T-helper 17 cell (primary cell): ENCODE measurements around the gene BCDIN3D. TPM values are rescaled to one million over a fixed set of nuclear protein-coding genes. Genes with fewer than 3 reads are reported as not detected.

Source experiments
- ATAC-seq: fragments of 150-1000 bp; cut with Tn5 transposase; 2 replicates; pipeline ENCODE4 v1.10.0; 2021; ENCODE audit warnings: mild to moderate bottlenecking, moderate library complexity
- DNase-seq, 3 donors: peaks; one replicate each; pipeline versions ENCODE4 v3.0.0 to v3.0.0-alpha.2; 2020 to 2021
- H3K9me3 ChIP-seq: one replicate; pipeline ENCODE4 v1.7.0; 2013; ENCODE audit warnings: low read length, mild to moderate bottlenecking; ENCODE audit not compliant: control insufficient read depth, poor library complexity, severe bottlenecking
- H3K27ac Mint-ChIP-seq: one replicate; pipeline ENCODE4 v1.8.0; 2022; ENCODE audit warnings: mild to moderate bottlenecking, moderate library complexity, mixed read lengths
- H3K27me3 Mint-ChIP-seq: one replicate; pipeline ENCODE4 v1.8.0; 2022; ENCODE audit warnings: mixed read lengths
- H3K36me3 Mint-ChIP-seq: one replicate; pipeline ENCODE4 v1.8.0; 2022; ENCODE audit warnings: low read depth, mixed read lengths
- H3K4me1 Mint-ChIP-seq: one replicate; pipeline ENCODE4 v1.8.0; 2022; ENCODE audit warnings: mild to moderate bottlenecking, mixed read lengths
- H3K4me3 Mint-ChIP-seq: one replicate; pipeline ENCODE4 v1.8.0; 2022; ENCODE audit warnings: mild to moderate bottlenecking, moderate library complexity, mixed read lengths
- total RNA-seq, 4 donors: library from RNA in 2 of 4; stranded (reverse) in 2 of 4; gene quantifications; one replicate each; pipeline ENCODE4 v1.2.3 and lab custom pipeline; 2022 to 2026

BCDIN3D gene
- total RNA-seq, 2 donors from 2014 or later = 3.6 to 4.9 TPM

DNA sequence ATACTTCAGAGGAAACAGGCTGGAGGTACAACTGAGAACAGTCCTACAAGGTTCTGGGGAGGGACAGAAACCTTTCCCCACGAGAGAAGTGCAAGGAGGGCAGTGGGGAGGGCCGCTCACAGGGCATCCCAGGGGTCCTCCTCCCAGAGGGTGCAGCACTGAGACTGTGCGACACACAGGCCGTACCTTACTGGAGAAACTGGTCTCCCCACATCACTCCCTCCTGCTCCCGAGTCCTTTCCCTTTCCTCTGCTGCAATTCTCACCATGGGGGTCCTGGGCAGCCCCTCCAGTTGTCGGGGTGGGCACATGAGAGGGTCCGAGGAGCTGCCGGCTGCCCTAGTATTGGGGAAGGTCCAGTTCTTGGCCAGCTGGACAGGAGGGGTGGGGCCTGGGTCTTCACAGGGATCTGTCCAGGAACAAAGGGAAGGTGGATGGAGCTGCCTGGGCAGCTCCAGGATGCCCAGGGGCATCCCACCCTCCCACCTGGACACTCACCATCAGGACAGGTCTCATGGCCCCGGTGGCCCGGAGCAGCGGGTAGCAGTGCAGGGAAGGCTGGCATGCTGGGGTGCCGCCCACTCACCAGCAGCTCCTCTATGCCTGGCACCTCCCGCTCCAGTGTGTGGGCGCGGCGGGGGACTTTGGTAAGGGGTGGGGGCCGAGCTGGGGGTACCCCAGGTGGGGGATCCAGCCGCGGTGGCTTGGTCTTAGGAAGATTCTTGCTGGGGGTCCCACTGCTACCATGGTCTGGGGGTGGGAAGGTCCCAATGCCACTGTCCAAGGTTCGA is 50.5 kb downstream of the BCDIN3D start:
- H3K4me3 Mint-ChIP-seq = no peak overlapping the region

DNA sequence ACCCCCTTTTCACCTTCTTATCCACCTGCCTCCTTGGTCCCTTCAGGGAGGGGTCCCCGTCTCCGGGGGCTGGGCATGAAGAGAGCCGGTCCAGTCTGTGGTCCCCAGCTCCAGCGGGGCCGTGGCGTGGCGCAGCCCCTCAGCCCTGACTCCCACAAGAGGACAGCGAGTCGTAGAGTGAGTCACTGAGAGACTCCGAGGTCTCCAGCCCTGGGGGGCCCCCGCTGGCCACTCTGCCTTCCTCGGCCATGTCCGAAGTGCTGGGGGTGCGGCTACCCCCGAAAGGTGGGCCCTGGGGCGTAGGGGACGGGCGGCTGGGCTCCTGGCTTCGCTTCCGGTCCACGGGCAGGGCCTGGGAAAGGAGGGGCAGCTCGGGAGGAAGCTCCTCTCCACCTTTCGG is 51.2 kb downstream of the BCDIN3D start:
- DNase-seq (no peak), ATAC-seq (no peak)
- Mint-ChIP-seq H3K27ac (no peak overlapping the region), H3K27me3 (no peaks in the 10 kb centered on the region), H3K4me3 (no peak overlapping the region), H3K36me3 (peaks cover 3% of the 10 kb centered on the region), H3K4me1 (peaks cover 3% of the 10 kb centered on the region)
- H3K9me3 ChIP-seq = no peaks in the 10 kb centered on the region

More for the DNA sequence above, 50.5 kb downstream of the BCDIN3D start:
- ATAC-seq (no peak), DNase-seq (no peak)
- Mint-ChIP-seq H3K27me3 (no peaks in the 10 kb centered on the region), H3K36me3 (peaks cover 3% of the 10 kb centered on the region), H3K27ac (no peak overlapping the region), H3K4me1 (peaks cover 3% of the 10 kb centered on the region)
- H3K9me3 ChIP-seq = no peaks in the 10 kb centered on the region

DNA sequence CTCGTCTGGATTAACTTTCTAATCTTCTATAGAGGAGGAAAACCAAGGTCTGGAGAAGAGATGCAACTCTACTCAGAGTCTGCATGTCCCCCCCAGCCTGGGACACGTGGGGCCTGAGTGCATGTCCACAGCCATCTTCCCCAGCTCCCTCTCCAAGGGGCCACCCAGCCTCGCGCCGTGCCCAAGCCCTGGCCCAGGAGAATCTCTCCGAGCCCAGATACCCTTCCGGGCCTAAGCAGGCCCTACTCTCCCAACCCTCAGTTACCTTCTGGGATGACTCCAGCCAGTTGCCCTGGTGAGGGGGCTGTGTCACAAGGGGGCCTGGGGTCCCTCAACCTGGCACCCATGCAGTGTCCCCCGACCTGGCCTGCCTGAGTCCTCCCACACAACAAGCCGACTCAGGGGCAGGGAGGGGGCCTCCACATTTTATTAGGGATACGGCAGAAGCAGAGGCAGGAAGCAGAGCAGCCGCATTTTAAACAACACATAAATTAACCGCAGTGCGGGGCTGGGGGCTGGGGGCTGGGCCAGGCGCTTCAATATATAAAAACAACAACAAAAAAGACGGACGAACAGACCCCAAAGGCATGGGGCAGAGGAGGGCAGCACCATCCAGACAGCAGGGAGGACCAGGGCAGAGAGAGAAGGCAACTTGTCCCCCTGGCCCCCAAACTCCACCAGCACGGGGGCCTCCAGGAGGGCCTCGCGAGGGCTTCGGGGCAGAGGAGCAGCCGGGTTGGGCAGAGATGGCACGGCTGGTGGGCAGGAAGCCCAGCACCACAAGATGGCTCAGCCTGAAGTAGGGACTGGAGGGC is 52.0 kb downstream of the BCDIN3D start:
- Mint-ChIP-seq H3K36me3 (peaks cover 3% of the 10 kb centered on the region), H3K27ac (no peak overlapping the region), H3K4me3 (no peak overlapping the region), H3K4me1 (peaks cover 3% of the 10 kb centered on the region), H3K27me3 (no peaks in the 10 kb centered on the region)
- DNase-seq (no peak), ATAC-seq (no peak)
- no peaks in the 10 kb centered on the region for H3K9me3 ChIP-seq

DNA sequence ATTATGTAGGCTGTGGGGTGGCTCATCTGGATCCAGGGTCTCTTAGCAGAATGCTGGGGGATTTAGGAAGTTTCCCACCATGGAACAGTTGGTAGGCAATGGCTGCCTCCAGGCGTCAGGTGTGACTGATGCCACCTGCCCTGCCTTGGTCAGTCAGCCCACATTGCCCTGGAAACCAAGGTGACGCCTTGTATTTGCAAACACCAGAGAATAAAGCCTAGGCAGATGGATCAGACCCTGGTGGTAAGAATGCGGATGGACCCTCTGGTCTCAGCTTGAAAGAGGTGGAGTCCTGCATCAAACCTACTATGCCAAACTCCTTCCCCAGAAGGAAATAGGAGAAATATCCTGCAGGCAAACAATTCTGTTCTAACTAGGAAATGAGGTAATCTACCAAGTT is 52.9 kb downstream of the BCDIN3D start:
- Mint-ChIP-seq H3K27me3 (no peaks in the 10 kb centered on the region), H3K4me3 (no peak overlapping the region), H3K27ac (no peak overlapping the region), H3K4me1 (peaks cover 5% of the 10 kb centered on the region), H3K36me3 (peaks cover 3% of the 10 kb centered on the region)
- no peaks in the 10 kb centered on the region for H3K9me3 ChIP-seq
- DNase-seq (no peak), ATAC-seq (no peak)

DNA sequence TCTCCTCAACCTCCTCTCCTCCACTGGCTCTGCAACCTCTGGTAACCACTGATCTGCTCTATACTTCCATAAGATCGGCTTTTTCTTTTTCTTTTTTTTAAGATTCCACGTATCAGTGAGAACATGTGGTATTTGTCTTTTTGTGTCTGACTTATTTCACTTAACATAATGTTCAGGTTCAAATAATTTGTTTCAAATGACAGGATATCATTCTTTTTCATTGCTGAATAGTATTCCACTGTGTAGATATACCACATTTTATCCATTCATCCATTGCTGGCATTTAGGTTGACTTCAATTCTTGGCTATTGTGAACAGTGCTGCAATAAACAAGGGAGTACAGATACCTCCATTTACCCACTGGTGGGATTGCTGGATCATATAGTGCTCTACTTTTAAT is 55.2 kb downstream of the BCDIN3D start:
- Mint-ChIP-seq H3K4me3 (no peak overlapping the region), H3K27ac (no peak overlapping the region), H3K27me3 (peaks cover 15% of the 10 kb centered on the region), H3K36me3 (peaks cover 9% of the 10 kb centered on the region), H3K4me1 (peaks cover 5% of the 10 kb centered on the region)
- H3K9me3 ChIP-seq = no peaks in the 10 kb centered on the region
- ATAC-seq = no peak
- DNase-seq = no peak

Other genes with a start within 250 kb of the BCDIN3D start
- gene FAM186B, start 237.5 kb downstream of the BCDIN3D start, total RNA-seq = under 1 TPM; 0.37 to 0.39 TPM
- 1 to 10 TPM; 5.6 to 7.1 TPM for gene PRPF40B, start 219.5 kb downstream of the BCDIN3D start, total RNA-seq
- gene FMNL3, start 135.7 kb downstream of the BCDIN3D start, total RNA-seq = 10 to 100 TPM; 17.0 to 19.7 TPM
- 100 to 1,000 TPM; 325 to 376 TPM for gene TMBIM6, start 101.5 kb downstream of the BCDIN3D start, total RNA-seq
- 1 to 10 TPM; 8.7 to 9.3 TPM for gene NCKAP5L, start 14.7 kb downstream of the BCDIN3D start, total RNA-seq
- gene FAIM2, start 60.8 kb upstream of the BCDIN3D start, total RNA-seq = under 1 TPM; 0.05 to 0.68 TPM
- not detected for gene AQP2, start 107.6 kb upstream of the BCDIN3D start, total RNA-seq
- gene AQP5, start 118.8 kb upstream of the BCDIN3D start, total RNA-seq = not detected
- not detected for gene AQP6, start 129.8 kb upstream of the BCDIN3D start, total RNA-seq
- gene RACGAP1, start 182.4 kb upstream of the BCDIN3D start, total RNA-seq = 1 to 10 TPM; 6.8 to 7.3 TPM
- 1 to 10 TPM in 1 of 2 donors, under 1 TPM in 1; 0.17 to 1.1 TPM for gene ASIC1, start 214.5 kb upstream of the BCDIN3D start, total RNA-seq
- gene SMARCD1, start 242.2 kb upstream of the BCDIN3D start, total RNA-seq = 10 to 100 TPM; 74.0 to 93.6 TPM